Breast epithelium (tissue), 3 donors: ENCODE results near the gene SLC27A1.

Source experiments
- POLR2A ChIP-seq: fragments of 450-650 bp; IDR thresholded peaks from one replicate; pipeline ENCODE4 v1.6.1; 2016; ENCODE audit warnings: antibody characterized with exemption, mild to moderate bottlenecking, moderate library complexity
- POLR2AphosphoS5 ChIP-seq, 3 donors: sonication (generic); formaldehyde crosslinking; IDR thresholded peaks; one replicate each; pipeline ENCODE4 v1.6.1; 2017; ENCODE audit warnings: antibody characterized with exemption in 3 of 3

GRCh38 chr19:17517898-17518297 lies 47.6 kb downstream of the SLC27A1 start:
- TF ChIP-seq POLR2AphosphoS5 (IDR thresholded peaks at IDR 0.05) (no peak), POLR2A (no peak)
